GM18511 (cell line): Measurements from ENCODE around the gene FERD3L.

Source experiments
- ATAC-seq: cut with Tn5 transposase; IDR thresholded peaks from one replicate; pipeline ENCODE4 v1.9.1; 2021; ENCODE audit warnings: mild to moderate bottlenecking, moderate library complexity; ENCODE audit not compliant: unreplicated experiment

Gene FERD3L

DNA sequence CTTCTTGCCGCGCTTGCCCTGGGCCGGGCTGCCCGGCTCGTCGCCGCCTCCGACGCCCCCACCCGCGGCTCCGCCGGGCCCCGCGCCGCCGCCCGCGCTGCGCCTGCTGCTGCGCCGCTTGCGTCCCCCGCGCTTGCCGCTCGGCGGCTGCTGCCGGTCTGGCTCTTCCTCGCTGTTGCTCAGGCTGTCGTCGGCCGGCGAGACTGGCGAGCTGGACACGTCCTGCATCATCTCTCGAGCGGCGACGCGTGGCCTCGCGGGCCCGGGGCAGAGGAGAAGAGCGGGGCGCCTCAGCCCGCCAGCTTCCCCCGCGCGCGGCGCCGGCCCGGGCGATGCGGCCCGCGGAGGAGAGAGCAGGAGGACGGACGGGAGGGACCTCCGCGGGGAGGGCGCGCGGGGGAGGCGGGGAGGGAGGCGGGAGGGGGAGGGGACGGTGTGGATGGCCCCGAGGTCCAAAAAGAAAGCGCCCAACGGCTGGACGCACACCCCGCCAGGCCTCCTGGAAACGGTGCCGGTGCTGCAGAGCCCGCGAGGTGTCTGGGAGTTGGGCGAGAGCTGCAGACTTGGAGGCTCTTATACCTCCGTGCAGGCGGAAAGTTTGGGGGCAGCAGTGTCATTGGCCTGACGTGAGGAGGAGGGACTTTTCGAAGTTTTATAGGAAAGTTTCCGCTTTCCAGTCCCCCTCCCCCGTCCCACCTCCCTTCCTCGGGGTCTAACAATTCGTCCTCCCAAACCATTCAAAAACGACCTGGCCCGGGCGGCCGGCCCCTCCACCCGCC is 27.9 kb downstream of the FERD3L start, which contains the start of gene TWIST1:
Gene TWIST1, minus strand, starts transcription at position 546 of the 779 bp plus-strand sequence. Its CDS starts 315 bp downstream, at position 231.
- peak; percentile 44 for ATAC-seq

DNA sequence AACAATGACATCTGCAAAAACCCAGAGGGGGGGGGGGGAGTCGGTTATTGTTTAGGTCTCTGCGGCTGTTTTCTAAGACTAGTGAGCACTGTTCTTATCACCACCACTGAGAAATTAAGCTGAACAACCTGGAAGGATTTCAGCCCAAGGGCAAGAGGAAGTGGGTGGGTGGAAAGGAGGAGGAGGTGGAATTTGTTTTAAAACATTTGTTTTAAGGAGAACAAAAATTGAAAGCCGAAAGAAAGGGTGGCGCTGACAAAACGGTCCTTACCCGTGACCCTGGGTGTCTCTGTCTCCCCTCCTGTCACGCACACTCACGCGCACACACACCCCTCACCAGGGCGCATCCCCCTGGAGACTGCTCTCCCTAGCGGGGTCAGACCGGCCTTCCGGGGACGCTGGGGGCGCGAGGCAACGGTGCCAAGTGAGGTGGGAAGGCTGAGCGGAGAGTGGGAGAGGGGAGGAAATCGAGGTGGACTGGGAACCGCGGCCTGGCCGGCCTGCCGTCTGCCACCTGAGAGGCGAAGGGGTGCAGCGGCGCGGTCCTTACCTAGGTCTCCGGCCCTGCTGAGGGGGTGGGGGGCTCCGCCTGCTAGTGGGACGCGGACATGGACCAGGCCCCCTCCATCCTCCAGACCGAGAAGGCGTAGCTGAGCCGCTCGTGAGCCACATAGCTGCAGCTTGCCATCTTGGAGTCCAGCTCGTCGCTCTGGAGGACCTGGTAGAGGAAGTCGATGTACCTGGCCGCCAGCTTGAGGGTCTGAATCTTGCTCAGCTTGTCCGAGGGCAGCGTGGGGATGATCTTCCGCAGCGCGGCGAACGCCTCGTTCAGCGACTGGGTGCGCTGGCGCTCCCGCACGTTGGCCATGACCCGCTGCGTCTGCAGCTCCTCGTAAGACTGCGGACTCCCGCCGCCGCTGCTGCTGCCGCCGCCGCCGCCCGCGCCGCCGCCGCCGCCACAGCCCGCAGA is 28.8 kb downstream of the FERD3L start:
- peak; percentile 44 for ATAC-seq

GRCh38 chr7:19114551-19114855 is 30.7 kb downstream of the FERD3L start:
- ATAC-seq: no peak

DNA sequence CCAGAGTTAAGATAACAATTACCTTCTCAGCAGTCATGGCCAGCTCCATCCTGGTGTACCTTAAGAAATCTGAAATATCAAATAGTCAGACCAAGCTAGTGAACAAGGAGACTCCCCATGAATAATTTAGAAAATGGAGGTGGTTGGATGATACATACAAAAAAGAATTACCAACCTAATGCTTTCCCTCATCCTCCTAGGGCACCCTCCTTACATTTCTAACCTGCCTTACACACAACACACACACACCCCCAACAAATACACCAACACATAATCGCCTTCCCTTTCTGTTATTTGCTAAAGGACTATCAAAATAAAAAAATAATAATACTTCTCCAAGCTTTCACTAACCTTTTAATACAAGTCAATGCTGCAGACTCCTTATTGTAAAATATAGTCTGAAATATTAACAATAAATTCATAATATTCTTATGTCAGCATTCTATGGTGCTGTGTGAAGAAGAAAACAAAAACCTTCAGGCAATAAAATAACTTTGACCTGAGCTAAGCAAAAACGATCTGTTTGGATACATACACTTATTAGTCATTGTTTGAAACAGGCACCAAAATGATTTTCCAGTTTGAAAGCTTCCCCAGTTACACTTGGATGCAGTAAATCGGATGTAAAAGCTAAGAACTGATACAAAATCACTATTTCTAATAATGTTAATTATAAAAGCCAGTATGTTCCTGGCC is 31.2 kb downstream of the FERD3L start:
- ATAC-seq: no peak

DNA sequence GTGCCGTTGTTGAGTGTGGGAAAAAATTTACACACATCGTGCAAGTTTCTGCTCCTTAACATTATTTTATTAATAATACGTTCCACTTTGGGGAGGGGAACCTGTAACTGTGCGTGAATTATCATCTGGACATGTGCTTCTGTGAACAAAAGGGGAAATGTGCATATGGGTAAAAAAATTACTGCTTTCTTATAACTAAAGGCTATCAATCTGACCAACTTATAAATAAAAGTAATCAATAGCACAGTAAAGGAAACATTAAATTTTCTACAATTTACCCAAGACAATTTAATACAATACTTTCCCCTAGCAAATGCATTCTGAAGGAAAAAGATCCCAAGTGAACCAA is 32.2 kb downstream of the FERD3L start:
- no peak for ATAC-seq

- ATAC-seq: no peak
These were observed 32.8 kb downstream of the FERD3L start for GRCh38 chr7:19112274-19113001.

GRCh38 chr7:19111474-19112273 is 33.5 kb downstream of the FERD3L start:
- ATAC-seq: no peak

GRCh38 chr7:19110776-19111175 is 34.4 kb downstream of the FERD3L start:
- no peak for ATAC-seq

GRCh38 chr7:19110026-19110730 is 35.0 kb downstream of the FERD3L start:
- no peak for ATAC-seq

DNA sequence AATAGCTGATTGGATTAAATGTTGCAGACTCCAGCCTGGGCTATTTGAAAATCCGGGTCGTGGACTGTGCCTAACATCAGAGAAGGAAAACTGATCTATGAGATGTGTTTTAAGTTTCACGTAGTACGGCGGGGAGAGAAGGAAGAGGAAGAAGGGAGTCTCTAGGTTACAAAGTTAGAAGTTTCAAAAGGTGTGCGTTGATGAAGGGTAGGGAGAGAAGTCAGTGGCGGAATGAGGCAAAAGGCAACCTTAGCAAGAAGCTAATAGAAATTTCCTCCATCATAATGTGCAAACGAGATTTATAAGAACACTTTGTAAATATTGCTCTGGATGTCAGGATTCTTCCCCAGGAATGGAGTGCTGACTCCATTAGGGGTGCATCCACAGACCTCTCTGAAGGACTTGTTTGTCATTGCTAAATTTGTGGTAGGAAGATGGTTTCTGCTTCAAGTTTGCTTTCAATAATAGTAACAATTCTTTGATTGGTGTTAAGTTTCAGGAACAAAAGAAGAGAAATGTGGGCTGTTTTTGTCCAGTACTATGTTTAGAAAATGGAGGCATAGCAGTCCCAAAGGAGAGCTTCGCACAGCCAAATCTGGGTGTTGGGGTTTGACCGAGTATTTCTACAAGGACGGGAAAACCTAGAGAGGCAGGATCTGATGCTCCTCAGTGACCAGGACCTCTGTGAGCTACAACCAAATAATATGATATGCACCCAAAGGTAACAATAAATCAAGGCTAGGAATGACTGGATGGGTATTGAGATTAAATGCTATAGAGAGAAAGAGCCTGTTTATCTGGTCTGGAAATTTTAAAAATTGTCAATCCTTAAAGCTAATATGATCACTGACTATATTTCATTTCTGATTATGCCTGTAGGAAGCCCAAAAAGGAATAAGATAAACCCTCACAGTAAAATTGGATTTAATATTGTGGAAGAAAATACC is 35.9 kb downstream of the FERD3L start:
- no peak for ATAC-seq

DNA sequence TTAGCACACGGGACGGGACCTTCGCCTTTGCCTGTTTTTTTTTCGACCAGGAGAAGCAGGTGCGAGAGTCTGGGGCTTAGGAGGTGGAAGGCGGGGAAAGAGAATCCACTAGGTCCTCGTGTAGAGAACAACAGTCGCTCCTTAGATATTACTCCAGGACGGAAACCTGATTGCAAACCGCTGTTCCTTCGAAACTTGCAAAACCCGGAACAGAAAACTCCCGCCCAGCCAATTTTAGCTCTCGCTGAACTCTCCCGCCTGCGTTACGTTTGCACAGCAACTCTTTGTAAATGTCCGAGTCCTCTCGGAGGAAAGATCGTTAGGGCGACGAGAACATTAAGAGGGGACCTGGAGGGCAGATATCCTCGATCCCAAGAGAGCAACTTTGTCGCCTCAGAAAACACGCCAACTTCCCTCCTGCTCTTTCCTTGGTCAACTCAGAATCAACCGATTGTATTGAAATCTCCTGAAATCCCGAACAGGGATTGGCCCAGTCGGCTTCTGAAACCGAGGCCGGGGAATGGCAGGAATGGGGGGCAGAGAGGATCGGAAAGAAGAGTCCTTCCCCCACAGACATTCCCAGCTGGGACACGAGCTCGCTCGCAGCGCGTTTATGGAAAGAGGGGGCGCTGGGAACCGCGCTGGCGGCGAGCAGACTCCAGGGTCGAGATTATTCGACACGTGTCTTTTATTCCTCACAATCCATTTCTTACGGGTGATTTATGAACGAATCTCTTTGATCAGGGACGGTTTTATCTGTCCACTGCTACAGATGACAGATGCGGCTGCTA is 37.7 kb downstream of the FERD3L start:
- ATAC-seq: peak; percentile 50

DNA sequence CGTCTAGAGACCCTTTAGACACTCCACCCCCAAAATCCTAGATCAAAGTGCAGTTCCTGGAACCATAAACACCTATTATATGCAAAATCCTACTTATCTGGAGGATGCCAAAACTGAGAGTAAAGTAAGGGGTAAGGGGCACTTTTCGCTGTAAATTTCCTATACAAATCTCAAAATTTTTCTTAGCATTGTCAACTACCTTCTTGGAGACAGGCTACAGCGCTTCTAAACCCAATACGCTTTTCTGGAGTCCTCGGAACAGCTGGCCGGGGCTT is 38.2 kb downstream of the FERD3L start:
- ATAC-seq: no peak

GRCh38 chr7:19106241-19107080 is 38.8 kb downstream of the FERD3L start:
- ATAC-seq: no peak

GRCh38 chr7:19105546-19105945 is 39.7 kb downstream of the FERD3L start:
- no peak for ATAC-seq

DNA sequence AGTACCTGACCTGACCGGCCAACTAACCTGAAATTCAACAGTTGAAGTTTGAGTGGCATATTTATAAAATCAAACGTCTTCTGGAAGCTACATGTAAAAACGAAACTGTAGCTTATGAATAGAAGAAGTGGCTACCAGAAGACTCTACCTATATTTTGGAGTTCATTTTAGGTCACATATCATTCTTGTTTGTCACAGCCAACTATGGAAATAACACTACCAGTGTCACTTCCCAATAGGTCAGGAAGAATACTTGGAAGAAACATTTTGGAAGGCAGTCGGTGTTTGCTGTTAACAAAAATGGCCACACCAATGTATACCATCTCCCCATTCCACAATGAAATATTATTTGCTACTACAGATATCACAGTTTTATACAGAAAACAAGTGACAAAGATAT is 40.4 kb downstream of the FERD3L start:
- no peak for ATAC-seq

DNA sequence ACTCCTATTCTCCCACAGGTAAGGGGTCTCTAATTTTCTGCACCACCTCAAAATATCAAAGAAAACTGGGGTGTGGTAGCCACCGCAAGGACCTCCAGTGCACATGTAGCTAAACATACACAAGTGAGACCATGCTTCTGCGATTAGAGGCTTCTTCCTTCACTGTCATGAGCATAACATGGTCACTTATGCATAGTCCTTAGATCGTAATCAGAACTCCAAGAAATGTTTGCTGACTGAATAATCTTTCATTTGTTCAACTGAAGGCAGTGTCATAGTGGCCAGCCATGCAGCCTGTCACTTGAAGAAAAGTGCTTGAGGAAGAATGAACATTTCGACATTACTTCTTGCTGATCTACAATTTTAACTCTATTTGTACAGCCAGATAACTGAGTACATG is 42.3 kb downstream of the FERD3L start:
- no peak for ATAC-seq

DNA sequence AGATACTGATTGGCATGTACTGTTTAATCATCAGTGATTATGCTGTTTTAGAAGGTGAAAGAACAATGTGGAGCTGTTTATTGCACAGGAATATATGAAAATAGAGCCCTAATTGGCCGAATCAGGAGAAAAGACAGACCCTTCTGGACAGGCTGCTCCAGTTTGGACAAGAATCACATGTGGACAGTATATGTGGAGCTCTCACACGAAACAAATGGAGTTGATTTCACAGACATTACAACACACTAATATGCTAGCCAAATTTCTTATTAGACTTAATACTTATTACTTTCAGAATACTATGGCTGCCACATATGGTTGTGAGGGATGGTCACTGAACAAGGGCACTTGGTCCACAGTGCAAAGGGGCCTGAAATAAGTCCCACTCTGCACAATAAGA is 43.3 kb downstream of the FERD3L start:
- no peak for ATAC-seq
